ENCODE measurements around the gene AUTS2. TPM values are rescaled to one million over a fixed set of nuclear protein-coding genes. Genes with fewer than 3 reads are reported as not detected.
"Not testable (repeated sequence)": the region's sequence is repeated elsewhere in the genome, so short reads cannot be mapped to it uniquely, and the experiment has no call there.

The AUTS2 gene
- total RNA-seq, 1 donor from 2014 or later, result 40.0 TPM

DNA sequence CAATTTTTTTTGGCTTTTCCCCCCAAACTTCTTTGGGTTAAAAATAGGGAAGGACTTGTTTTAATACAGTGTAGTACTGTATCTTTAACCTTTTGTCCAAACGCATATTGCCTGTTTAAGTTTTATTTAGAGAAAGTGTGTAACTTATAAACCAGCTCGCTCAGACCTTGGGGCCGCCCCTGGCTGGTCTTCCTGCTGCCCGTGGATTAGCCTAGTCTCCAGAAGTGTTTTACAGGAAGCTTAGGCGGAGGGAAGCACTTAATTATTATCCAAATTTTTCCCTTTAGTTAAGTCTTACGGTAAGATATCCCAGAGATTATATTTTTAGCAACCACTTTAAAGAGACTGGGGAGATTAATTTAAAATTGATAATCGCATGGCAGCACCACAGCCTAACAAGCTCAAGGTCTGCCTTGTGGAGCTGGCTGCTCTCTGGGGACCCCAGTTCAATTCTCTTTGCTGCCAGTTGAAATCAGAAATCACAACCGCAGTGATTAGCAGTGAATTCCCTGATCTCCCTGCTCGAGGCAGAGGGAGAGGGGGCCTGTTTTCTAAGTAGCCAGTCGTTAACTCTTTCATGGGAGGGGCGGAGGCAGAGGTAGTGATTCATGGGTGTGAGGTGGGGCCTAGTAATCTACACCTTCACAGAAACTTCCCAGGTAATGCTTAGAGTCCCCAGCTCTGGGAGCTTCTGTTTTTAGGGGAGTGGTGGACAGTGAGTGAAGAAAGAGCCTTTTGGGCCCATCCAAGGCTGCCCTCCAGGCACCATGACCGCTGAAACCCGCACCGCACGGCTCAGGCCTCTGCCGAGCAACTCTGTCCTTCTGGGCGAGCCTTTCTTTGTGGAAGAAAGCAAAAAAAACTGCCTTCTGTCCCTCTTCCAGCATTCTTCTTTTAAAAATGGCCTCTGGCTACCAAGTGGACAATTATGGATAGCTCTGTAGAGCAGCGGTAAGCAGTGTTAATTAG lies 984.9 kb downstream of the AUTS2 start:
- DNase-seq, result no peak

- peak; percentile 69 for DNase-seq
Measured at GRCh38 chr7:70583965-70584883, 985.9 kb downstream of the AUTS2 start.

GRCh38 chr7:70585071-70585470 lies 986.8 kb downstream of the AUTS2 start:
- no peak for DNase-seq

- no peak for DNase-seq
Measured at GRCh38 chr7:70586822-70587221, 988.5 kb downstream of the AUTS2 start.

DNA sequence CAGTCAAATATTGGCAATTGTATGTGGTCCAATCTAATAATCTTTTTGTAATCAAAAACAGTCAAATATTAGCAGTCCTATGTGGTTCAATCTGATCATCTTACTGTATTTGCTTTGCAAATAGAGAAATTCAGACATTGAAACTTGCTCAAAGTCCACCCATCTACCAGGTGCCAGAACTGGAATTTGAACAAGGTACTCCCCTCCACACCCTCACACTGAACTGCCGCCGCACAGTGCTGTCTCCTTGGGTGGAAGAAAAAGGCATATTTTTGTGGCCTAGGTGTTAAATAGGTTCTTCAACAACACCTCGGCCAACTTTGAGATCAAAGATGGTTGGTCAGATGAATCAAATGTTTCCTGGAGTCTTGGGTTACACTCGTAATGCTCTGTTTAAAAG lies 989.5 kb downstream of the AUTS2 start:
- no peak for DNase-seq

GRCh38 chr7:70588191-70588921 lies 990.1 kb downstream of the AUTS2 start:
- no peak for DNase-seq

- no peak for DNase-seq
Measured at GRCh38 chr7:70589010-70589409, 990.7 kb downstream of the AUTS2 start.

- DNase-seq, result no peak
Measured at GRCh38 chr7:70589590-70589989, 991.3 kb downstream of the AUTS2 start.

DNA sequence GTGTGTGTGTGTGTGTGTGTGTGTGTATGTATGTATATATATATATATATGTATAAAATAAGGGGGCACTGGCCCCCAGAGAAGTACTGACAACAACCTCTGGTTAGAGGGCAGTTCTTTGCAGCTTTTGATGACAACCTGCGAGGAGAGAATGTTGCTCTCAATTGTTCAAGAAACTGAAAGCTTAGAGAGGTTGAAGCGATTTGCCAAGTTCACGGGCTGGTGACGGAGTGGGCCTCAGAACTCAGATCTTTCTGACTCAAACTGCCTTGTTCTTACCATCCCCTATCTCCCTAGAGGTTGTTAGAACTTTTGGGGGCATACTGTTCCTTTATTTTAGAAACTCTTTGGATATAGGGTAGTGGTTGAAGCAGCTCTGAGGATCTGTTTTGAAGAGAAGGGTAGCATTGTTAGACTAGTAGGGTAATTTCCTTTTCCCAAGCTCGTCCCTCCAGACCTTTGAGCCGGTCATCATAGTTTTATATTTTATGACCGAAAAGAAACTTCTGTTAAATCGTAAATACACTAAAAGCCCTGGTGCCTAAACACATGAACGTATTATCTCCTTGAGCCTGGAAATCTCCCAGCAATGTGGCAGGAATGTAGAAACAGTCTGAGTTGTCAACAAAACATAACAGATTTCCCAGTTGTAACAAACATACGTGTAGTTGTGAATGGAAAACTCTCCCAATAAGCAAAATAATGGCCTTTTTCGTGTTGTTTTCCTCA lies 992.0 kb downstream of the AUTS2 start:
- no peak for DNase-seq

- DNase-seq, result no peak
Measured at GRCh38 chr7:70591643-70592042, 993.4 kb downstream of the AUTS2 start.

- DNase-seq, result no peak
Measured at GRCh38 chr7:70592171-70592570, 993.9 kb downstream of the AUTS2 start.

- DNase-seq, result no peak
Measured at GRCh38 chr7:70594170-70594569, 995.9 kb downstream of the AUTS2 start.

DNA sequence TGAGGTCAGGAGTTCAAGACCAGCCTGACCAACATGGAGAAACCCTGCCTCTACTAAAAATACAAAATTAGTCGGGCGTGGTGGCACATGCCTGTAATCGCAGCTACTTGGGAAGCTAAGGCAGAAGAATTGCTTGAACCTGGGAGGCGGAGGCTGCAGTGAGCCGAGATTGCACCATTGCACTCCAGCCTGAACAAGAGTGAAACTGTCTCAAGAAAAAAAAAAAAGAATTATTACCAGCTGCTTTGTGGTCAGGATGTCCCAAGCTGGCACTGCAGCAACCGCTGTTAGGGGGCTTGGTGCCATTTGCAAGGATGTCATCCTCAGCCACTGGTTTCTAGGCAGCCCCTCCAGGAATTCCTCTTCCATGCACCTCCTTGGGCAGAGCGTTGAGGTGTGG lies 996.6 kb downstream of the AUTS2 start:
- DNase-seq, result not testable (repeated sequence)

DNA sequence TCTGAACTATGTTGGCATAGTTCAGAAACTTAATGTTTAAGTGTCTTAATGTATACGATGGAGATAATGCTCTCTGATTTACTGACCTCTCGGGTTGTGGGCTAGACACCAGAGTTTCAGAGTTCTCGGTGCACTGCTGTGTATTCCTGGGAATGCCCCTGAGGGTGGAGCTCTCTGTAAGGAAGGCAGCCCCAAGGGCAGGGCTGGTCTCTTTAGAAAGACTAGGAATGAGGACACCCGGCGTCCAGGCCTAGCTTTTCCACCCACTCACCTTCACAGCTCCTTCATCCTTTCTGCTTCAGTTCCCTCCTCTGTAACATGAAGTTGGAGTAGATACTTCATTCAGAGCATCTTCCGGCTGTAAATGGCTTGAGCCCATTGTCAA lies 997.1 kb downstream of the AUTS2 start:
- DNase-seq, result no peak

GRCh38 chr7:70595755-70596597 lies 997.7 kb downstream of the AUTS2 start:
- no peak for DNase-seq

DNA sequence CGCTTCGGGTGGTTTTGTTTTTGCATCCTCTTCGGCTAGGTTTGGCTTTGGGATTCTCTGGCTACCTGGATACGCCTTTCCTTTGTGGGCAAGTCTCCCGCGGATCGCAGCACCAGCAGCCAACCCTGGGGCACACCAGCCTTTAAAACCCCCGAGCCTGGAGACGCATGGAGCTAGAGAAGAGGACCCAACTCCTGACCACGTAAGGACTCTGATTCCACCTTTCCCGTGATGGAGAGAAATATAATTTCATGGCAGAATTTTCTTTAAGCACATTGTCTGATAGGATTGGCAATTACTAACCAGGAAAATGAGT lies 998.3 kb downstream of the AUTS2 start:
- no peak for DNase-seq

DNA sequence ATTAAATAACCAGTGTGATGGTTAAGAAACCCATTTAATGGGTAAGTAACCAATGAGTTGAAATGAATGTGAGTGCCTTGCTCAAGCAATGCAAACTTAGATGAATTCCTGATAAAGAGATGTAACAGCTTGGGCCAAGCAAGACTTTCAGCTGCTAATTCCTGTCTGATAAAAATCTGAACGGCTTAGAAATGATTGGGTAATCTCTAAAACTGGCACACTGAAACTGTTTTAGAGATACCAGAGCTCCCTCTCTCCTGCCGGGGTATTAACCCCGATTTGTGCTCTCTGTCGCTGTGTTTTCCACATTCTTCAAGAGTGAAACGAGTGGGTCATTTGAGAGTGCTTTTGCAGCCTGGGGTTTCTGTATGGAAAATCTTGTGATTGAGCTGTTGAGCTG lies 998.8 kb downstream of the AUTS2 start:
- DNase-seq, result no peak

DNA sequence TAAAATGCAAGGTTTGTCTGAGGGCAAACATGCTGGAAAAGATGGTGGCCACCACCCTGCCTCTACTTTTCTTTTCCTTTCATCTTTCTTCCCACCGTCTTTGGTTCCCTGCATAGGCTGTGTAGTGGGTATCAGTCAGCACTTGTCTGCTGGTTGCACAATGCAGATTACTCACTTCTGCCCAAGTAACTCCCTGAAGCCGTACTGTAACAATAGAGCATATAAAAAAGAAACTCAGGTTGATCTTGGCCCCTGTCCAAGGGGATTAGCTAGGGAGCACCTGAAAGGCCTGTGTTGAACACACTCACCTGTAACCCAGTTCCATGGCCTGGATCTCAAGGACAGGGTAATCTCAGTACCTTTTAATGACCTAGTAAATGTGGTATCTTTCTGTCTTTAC lies 1000.7 kb downstream of the AUTS2 start:
- no peak for DNase-seq

DNA sequence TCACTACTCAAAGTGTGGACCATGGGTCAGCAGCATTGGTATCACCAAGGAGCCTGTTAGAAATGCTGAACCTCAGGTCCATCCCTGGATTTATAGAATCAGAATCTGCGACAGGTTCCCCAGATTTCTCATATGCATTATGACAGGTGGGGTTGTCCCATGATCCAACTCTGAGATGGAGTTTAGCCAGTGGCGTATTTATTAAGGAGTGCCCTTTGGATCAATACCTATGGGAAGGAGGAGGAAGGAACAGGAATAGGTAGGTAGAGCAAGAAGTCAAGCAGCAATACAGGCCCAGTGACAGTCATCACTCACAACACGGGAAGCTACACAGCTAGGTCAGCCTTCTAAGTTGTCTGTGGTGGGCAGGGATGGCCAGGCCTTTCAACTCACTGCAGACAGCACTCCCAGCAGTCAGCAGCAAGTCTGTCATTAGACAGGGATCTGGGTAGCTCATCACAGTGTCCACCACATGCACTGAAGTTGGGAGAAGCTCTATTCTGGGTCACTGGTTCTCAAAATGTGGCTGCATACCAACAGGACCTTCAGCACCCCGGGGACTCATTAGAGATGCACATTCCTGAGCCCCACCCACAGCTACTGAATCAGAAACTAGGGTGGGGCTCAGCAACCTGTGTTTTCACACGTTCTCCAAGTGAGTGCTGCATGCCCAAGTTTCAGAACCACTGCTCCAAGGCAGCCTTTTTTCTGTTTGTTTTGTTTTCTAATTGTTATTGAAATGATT lies 1001.3 kb downstream of the AUTS2 start:
- DNase-seq, result no peak

- DNase-seq, result no peak
Measured at GRCh38 chr7:70600993-70601392, 1002.7 kb downstream of the AUTS2 start.

All from tongue (tissue), 2 donors.